ENCODE data around the gene LRRTM3.
A peak's percentile ranks its signal among the peaks of the same experiment; 100 is the strongest.

Gene LRRTM3

GRCh38 chr10:66982792-66983474, 57.1 kb downstream of the LRRTM3 start:
- DNase-seq: peak; percentile 10
- no peak for TF ChIP-seq CTCF (IDR thresholded peaks at IDR 0.05; ENCODE audit: low read depth, low read length)
- Histone ChIP-seq H3K9me3 (ENCODE audit: severe bottlenecking) (no peaks in the 10 kb centered on the region), H3K4me3 (ENCODE audit: low read depth, low read length) (no peak overlapping the region), H3K27ac (no peak overlapping the region), H3K27me3 (ENCODE audit: insufficient read depth, low read depth, severe bottlenecking) (no peaks in the 10 kb centered on the region), H3K36me3 (no peaks in the 10 kb centered on the region)

- H3K4me3 ChIP-seq (ENCODE audit: low read depth, low read length): no peak overlapping the region
- no peak for DNase-seq
- no peak overlapping the region for H3K27ac ChIP-seq
- H3K36me3 ChIP-seq: no peaks in the 10 kb centered on the region
- H3K9me3 ChIP-seq (ENCODE audit: severe bottlenecking): no peaks in the 10 kb centered on the region
- H3K27me3 ChIP-seq (ENCODE audit: insufficient read depth, low read depth, severe bottlenecking): no peaks in the 10 kb centered on the region
- no peak for TF ChIP-seq CTCF (IDR thresholded peaks at IDR 0.05; ENCODE audit: low read depth, low read length)
Measured at GRCh38 chr10:66983475-66983818, 57.6 kb downstream of the LRRTM3 start.

GRCh38 chr10:66990143-66990830, 64.5 kb downstream of the LRRTM3 start:
- DNase-seq: no peak
- no peak overlapping the region for H3K27ac ChIP-seq
- H3K9me3 ChIP-seq (ENCODE audit: severe bottlenecking): no peaks in the 10 kb centered on the region
- no peaks in the 10 kb centered on the region for H3K27me3 ChIP-seq (ENCODE audit: insufficient read depth, low read depth, severe bottlenecking)
- H3K36me3 ChIP-seq: no peaks in the 10 kb centered on the region
- no peak overlapping the region for H3K4me3 ChIP-seq (ENCODE audit: low read depth, low read length)
- TF ChIP-seq CTCF (IDR thresholded peaks at IDR 0.05; ENCODE audit: low read depth, low read length): no peak

- Histone ChIP-seq H3K27ac (no peak overlapping the region), H3K36me3 (no peaks in the 10 kb centered on the region), H3K27me3 (ENCODE audit: insufficient read depth, low read depth, severe bottlenecking) (no peaks in the 10 kb centered on the region), H3K4me3 (ENCODE audit: low read depth, low read length) (no peak overlapping the region), H3K9me3 (ENCODE audit: severe bottlenecking) (no peaks in the 10 kb centered on the region)
- TF ChIP-seq CTCF (IDR thresholded peaks at IDR 0.05; ENCODE audit: low read depth, low read length): no peak
- DNase-seq: no peak
Measured at GRCh38 chr10:66996996-66997395, 71.2 kb downstream of the LRRTM3 start.

GRCh38 chr10:66999762-67000545, 74.1 kb downstream of the LRRTM3 start:
- Histone ChIP-seq H3K27me3 (ENCODE audit: insufficient read depth, low read depth, severe bottlenecking) (no peaks in the 10 kb centered on the region), H3K9me3 (ENCODE audit: severe bottlenecking) (no peaks in the 10 kb centered on the region), H3K36me3 (no peaks in the 10 kb centered on the region), H3K4me3 (ENCODE audit: low read depth, low read length) (no peak overlapping the region), H3K27ac (no peak overlapping the region)
- TF ChIP-seq CTCF (IDR thresholded peaks at IDR 0.05; ENCODE audit: low read depth, low read length): no peak
- no peak for DNase-seq
